ENCODE data around the gene NPIPA5.
A peak's percentile ranks its signal among the peaks of the same experiment; 100 is the strongest.
"Not testable (repeated sequence)": the region's sequence is repeated elsewhere in the genome, so short reads cannot be mapped to it uniquely, and the experiment has no call there.

The NPIPA5 gene

DNA sequence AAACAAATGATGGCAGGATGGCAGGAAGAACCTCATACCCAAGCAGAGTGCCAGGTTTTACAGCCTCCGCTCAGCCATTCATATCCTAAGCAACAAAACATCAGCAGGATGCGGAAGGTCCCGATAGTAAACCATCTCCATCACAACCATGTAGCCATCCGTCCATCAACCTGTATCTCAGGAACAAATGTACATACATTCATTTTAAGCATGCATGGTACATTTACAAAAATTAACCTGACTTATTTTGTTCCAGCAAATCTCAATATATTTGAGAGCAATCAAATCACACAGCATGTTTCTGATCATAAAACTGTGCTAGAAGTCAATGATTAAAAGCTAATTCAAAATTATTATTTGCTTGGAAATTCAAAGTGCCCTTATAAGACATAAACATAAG is at the start of gene NPIPA5:
TSS of gene NPIPA5 (minus strand) at position 101 of the 400 bp plus-strand sequence. CDS start at position 101, 0 bp downstream.
- not testable (repeated sequence) for DNase-seq

DNA sequence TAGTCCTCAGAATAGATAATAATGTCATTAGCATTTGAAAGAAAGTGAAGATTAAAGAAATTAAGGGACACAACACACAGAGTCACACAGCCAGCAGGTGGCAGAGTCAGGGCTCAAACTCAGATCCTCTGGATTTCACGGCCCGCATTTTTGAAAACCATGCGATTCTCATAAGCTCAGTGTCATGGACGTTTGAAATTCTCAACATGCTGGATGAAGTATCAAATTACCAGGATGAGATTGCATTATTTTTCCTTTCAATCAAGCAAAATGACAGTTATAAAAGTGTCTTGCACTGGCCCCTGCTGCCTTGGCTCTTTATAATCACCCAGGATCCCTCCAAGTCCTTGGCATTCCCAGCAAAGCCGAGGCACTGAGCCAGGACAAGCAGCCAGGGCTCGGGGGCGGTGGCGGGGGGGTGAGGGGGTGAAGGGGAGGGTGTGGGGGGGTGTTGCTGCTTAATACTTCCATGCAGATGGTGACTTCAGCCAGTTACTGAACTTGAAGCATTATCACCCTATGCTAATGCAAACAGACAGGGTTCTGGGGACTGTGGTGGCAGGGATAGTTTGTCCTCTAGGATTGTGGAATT is 49.6 kb upstream of the NPIPA5 start:
- peak; percentile 24 for DNase-seq

DNA sequence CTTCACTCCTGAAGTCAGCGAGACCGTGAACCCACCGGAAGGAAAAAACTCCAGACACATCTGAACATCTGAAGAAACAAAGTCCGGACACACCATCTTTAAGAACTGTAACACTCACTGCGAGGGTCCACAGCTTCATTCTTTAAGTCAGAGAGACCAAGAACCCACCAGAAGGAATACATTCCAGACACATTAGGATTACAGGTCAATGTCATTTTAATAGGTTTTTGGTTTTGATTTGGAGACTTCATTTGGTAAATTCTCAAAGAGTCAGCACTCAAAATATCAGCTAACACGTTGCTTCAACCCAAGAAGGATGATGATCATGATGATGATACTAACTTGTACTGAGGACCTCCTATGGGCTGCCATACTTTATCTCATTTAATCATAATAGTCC is 48.7 kb upstream of the NPIPA5 start:
- no peak for DNase-seq

DNA sequence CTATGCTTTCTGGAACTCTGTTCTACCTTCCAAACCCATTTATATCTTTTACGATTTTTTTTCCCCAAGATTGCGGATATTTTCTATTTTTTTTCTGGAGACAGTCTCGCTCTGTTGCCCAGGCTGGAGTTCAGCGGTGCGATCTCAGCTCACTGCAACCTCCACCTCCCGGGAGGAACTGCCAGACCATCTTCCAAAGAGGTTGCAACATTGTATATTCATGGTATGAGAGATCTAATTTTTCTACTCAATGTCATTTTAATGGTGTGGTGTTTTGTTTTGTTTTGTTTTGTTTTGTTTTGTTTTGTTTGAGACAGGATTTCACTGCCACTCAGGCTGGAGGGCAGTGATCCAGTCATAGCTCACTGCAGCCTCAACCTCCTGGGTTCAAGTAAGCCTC is 47.8 kb upstream of the NPIPA5 start:
- DNase-seq = no peak

DNA sequence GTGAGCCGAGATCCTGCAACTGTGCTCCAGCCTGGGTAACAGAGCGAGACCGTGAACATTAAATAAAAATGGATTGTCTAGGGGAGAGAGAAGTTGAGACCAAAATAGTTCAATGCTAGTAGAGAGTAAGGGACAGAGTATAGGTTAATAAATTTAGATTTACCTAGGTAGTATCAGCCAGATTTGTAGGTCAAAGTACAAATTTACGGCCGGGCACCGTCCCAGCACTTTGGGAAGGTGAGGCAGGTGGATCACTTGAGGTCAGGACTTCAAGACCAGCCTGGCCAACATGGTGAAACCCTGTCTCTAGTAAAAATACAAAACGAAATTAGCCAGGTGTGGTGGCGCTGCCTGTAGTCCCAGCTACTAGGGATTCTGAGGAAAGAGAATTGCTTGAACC is 44.1 kb upstream of the NPIPA5 start:
- DNase-seq = no peak

DNA sequence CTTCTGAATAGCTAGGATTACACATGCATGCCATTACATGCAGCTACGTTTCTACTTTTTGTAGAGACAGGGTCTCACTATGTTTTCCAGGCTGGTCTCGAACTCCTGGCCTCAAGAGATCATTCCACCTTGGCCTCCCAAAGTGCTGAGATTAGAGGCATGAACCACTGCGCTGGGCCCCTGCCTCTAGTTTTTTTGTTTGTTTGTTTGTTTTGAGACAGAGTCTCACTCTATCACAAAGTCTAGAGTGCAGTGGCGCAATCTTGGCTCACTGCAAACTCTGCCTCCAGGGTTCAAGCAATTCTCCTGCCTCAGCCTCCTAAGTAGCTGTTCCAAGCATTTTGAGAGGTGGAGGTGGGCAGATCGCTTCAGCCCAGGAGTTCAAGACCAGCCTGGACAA is 43.6 kb upstream of the NPIPA5 start:
- DNase-seq = not testable (repeated sequence)

DNA sequence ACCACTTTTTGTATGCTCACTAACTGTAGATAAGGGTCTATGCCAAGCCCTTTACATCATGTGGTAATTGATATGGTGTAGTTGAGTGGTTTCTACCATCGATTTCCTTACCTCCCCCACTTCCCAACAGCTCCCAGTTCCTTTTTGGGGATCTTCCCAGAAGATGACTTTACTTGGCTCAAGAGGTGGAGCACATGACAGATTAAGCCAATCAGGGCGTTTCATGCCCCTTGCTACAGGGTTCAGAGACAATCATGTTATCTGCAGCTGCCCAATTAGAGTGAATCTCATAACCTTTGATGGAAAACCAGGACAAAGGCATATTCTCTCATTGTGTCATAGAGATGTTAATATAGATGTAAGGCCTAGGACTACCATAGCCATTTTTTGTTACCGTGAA is 40.1 kb upstream of the NPIPA5 start:
- DNase-seq = no peak

DNA sequence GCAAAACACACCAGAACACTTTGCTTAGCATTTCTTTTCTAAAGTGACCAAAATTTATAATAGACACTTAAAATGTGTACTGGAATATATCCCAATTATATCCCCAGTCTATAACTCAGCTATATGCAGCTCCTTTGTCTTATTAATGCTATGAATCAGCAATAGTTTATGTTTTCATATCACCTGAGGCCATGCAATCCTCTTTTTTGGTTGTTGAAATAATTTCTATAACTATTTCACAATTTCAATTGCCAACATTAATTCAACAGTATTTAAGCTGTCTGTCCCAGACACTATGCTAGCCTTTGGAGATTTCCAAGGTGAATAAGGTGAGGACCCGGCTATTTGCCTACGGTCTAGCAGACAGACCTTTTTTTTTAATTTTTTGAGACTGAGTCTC is 39.1 kb upstream of the NPIPA5 start:
- no peak for DNase-seq

DNA sequence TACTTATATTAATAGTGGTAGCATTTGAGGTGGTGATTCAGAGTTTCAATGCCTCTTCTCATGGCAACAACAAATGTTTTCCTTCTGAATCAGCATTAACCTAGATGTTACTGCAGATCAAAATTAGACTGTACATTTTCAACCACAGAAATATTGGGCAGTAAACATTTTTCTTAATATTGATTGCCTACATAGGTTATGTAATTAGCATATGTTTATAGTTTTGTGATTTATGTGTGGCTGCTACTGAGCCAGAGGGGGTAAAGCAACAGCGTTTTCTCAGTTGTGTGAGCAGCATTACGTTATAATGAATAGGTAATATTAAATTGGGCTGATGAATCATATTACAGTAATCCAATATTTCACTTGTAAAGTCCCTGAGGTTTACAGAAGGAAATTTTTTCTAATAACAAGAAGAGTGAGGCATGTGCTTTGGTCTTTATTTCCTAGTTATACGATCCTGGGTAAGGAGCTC is 37.5 kb upstream of the NPIPA5 start:
- DNase-seq = no peak

DNA sequence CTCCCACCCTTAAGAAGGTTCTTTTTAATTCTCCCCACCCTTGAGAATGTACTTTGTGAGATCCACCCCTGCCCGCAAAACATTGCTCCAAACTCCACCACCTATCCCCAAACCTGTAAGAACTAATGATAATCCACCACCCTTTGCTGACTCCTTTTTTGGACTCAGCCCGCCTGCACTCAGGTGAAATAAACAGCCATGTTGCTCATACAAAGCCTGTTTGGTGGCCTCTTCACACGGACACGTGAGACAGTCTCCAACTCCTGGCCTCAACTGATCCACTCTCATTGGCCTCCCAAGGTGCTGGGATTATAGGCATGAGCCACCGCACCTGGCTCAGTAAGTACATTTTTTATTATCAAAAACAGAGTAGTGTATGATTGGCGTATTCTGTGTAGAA is 31.4 kb upstream of the NPIPA5 start:
- DNase-seq = not testable (repeated sequence)

DNA sequence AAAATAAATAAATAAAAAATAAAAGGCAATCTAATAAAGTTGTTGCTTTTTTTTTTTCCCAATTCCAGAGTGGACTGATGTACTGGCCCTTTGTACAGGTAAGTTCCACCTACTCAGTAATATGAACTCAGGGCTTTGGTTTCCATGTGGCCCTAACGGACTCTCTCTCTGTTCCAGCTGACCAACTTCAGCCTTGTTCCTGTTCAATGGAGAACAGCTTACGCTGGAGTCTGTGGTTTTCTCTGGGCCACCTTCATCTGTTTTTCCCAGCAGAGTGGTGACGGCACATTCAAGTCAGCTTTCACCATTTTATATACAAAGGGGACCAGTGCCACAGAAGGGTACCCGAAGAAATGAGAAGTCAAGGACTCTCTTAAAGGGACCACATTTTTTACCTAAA is 29.7 kb upstream of the NPIPA5 start:
- DNase-seq = not testable (repeated sequence)

DNA sequence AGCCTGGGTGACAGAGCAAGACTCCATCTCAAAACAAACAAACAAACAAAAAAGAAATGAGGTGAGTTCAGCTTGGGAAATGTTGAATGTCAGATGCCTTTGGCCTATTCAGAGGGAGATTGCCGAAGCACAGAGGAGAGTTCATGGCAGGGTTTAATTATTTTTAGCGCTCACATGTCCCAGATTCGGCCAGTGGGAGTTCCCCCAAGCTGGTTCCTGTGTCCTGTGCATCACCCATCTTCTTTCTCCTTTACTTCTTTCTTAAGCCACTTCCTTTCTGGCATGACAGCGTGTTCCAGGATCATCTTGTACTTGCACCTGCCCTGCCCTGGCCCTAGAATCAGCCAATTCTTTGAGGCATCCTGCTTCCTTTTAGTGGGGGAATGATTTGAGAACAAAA is 26.7 kb upstream of the NPIPA5 start:
- DNase-seq = no peak

DNA sequence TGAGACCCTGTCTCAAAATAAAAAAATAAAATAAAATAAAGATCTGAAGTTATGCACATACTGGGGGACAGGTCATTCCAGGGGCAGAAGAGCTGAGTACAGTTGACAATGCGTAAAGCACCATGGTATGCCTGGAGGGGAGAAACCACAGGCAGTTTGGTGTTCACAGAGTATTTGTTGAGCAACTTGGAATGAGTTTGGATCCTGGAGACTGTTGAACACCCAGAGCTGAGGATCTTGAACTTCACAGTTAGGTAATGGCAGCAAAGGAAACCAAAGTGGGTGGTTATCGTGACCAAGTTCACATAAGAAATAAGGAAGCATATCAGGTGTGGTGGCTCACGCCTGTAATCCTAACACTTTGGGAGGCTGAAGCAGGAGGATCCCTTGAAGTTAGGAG is 26.0 kb upstream of the NPIPA5 start:
- not testable (repeated sequence) for DNase-seq

DNA sequence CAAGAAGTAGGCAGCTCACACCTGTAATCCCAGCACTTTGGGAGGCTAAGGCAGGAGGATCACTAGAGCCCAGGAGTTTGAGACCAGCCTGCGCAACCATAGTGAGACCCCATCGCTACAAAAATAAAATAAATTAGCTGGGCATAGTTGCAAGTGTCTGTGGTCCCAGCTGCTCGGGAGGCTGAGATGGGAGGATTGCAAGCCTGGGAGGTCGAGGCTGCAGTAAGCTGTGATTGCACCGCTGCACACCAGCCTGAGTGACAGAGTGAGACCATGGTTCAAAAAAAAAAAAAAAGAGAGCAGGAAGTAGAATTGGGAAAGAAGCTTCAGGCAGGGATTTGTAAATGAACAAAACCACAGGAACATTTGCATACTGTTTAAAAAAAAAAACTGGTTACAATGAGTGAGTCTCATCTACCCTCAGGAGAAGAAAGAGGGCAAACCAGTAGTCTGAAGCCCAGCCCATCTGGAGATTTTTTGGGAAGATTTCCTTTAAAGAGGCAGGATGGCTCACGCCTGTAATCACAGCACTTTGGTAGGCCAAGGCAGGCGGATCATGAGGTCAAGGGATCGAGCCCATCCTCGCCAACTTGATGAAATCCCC is 25.4 kb upstream of the NPIPA5 start:
- no peak for DNase-seq

DNA sequence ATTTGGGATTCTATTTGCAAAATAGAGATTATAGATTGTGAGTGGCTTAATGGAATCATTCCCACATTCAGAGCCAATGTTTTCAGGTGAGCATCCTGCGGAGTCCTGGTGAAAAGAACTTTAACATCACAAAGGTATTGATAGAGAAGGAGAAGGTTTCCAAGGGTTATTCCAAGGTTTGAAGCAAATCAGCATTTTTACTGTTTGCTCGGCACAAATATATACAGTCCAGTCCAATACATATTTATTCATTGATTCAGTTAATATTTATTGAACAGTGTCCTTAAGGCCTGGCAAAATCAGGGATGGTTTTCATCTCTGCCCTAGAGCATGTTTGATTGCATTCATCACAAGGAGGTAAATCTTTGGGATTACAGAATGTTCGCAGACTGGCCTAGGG is 23.9 kb upstream of the NPIPA5 start:
- no peak for DNase-seq

DNA sequence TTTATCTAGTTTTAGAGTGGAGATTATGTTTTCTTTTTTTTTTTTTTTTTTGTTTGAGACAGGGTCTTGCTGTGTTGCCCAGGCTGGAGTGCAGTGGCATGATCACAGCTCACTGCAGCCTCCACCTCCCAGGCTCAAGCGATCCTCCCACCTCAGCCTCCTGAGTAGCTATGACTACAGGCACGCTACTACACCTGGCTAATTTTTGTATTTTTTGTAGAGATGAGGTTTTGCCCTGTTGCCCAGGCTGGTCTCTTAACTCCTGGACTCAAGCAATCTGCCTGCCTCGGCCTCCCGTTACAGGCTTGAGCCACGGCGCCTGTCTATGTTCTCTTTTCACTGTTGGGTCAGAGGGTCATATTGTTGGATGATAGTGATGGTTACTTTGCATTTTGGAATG is 22.2 kb upstream of the NPIPA5 start:
- DNase-seq = not testable (repeated sequence)

DNA sequence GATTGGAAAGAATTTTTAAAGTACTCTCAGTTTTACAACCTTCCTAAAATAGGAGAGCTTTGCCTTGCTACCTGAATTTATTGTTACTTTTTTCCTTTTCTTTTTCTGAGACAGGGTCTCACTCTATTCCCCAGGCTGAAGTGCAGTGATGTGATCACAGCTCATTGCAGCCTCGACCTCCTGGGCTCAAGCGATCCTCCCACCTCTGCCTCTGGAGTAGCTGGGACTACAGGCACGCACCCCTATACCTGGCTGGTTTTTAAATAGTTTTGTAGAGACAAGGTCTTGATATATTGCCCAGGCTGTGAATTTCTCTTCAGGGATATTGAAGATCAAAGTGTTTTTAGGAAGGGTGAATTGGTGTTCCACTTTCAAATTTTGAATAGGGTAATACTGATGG is 21.2 kb upstream of the NPIPA5 start:
- no peak for DNase-seq

DNA sequence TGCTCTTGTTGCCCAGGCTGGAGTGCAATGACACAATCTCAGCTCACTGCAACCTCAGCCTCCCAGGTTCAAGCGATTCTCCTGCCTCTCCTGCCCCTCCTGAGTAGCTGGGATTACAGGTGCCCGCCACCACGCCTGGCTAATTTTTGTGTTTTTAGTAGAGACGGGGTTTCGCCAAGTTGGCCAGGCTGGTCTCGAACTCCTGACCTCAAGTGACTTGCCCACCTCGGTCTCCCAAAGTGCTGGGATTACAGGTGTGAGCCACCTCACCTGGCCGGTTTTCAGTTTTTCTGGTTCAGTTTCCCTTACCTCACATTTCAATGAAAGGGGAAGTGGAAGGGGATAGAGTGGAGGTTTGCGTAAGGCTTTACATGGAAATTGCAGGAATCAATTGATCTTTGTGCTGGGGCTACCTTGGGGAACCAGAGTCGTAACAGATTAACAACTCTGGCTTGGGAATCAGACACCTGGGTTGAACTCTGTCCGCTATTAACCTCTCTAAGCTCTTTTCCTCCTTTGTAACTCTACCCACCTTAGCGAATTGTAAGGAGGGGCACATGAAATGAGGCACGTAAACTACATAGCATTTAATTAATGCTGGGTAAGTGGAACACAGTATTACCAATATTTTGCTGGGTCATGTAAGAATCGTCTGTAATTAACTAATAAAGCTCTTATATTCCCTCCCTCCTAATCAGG is 20.7 kb upstream of the NPIPA5 start:
- no peak for DNase-seq

DNA sequence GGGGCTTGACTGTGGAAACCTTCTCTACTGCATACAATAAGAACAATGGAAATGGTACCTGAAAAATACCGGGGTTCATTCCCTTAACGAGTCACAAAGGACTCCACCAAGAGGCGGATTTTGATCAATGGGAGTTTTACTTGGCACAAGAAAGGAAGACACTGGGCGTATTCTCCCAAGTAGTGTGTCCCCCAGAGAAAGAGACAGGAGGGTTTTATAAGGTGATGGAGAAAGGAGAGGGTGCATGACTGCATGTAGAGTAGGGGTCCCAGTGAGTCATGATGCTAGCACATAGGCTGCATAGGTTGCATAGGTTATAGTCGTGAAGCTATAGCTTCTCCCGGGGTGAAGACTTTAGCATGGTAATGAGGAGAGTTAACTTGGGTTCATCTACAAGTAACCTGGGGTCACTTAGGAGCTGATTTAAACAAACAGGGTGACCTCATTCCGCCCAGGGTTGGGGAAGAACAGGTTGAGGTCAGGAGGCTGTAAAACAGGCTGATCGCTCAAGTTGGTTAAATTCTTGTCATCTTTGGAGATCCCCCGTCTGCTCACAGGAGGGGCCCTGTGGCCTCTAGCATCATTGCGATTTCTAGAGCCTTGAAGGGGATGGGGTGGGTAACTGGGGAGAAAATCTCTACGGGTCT is 19.0 kb upstream of the NPIPA5 start:
- no peak for DNase-seq

DNA sequence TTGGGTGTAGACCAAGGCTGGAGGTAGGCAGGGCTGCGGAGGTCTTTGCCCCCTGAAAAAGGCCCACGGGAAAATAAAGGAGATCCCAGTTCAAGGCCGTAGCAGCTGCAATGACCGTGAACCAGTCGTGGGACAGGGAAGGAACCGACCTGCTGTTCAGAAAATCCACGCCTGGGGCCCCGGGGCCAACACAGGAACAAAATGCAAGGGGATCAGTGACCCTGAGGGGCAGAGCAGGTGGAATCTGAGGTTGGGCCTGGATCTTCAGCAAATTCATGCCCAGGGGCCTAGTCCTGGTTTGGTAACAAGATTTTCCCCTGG is 18.4 kb upstream of the NPIPA5 start:
- DNase-seq = not testable (repeated sequence)

DNA sequence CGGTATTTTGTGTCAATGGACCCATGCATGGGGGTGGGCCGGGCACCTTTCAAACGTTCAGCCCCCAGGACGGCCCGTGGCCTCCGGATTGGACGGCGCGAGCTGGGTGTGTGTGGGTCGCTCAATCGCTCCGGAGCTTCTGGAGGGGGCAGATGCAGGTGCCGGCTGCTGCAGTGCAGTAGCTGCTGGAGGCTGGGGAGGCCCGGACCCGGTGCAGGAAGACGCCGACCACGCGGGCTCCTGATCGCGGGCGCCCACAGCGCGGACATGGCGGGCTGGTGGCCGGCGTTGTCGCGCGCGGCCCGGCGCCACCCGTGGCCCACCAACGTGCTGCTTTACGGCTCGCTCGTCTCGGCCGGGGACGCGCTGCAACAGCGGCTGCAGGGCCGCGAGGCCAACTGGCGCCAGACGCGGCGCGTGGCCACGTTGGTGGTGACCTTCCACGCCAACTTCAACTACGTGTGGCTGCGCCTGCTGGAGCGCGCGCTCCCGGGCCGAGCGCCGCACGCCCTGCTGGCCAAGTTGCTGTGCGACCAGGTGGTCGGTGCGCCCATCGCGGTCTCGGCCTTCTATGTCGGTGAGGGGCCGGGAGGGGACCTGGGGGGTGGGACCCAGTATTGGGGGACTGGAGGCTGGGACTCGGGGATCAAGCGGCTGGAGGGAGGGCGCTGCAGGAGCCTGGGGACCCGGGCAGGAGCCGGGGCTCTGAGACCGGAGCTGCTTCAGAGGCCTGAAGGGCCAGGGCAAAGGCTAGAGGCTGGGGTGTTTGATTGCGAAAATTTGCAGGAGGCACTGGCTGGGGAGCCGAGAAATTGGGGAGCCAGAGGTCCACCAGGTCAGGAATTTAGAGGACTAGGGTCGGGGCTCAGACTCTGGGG is 17.8 kb upstream of the NPIPA5 start, which contains the start of gene MPV17L:
TSS of gene MPV17L (plus strand) at position 124 of the 878 bp plus-strand sequence. CDS start at position 268, 144 bp downstream.
- DNase-seq = peak; percentile 80

DNA sequence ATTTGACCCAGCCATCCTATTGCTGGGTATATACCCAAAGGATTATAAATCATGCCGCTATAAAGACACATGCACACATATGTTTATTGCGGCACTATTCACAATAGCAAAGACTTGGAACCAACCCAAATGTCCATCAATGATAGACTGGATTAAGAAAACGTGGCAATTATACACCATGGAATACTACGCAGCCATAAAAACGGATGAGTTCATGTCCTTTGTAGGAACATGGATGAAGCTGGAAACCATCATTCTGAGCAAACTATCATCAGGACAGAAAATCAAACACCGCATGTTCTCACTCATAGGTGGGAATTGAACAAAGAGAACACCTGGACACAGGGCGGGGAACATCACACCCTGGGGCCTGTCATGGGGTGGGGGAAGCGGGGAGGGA is 14.9 kb upstream of the NPIPA5 start:
- DNase-seq = not testable (repeated sequence)

DNA sequence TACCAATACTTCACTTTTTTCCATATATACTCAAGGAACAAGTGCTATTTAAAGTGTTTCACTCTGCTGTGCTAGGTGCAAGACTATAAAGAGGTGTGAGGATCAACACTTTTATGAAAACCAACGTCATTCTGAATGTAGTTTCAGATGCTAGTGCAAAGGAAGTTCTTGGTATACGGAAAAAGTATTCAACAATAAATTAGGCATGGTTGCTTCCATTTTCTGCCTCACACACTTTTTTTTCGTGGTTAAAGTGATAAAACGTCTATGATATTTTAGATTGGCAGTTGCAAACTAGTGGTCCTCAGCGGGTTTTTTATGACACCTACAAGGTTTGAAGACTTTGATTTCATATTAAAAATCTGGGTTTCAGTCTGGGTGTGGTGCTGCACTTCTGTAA is 11.8 kb upstream of the NPIPA5 start:
- DNase-seq = not testable (repeated sequence)
